Fibroblast of skin of left quadriceps (primary cell): ENCODE data around the gene EI24.
"Not testable (repeated sequence)": the region's sequence is repeated elsewhere in the genome, so short reads cannot be mapped to it uniquely, and the experiment has no call there.

ENCODE experiments used
- DNase-seq, 2 experiments: peaks; one replicate each; pipeline ENCODE4 v3.0.0-alpha.2; 2013; ENCODE audit warnings: low read depth in 2 of 2

The EI24 gene

GRCh38 chr11:125568970-125569914 lies at the start of gene EI24:
EI24 (plus strand) TSS chr11:125569477; CDS start chr11:125572528, 3,051 bp downstream.
- peak; percentile 82 to 83 for DNase-seq

GRCh38 chr11:125519860-125520834 lies 49.1 kb upstream of the EI24 start:
- no peak for DNase-seq

- DNase-seq: no peak
Observed at GRCh38 chr11:125525303-125525702, 44.0 kb upstream of the EI24 start.

- no peak for DNase-seq
Observed at GRCh38 chr11:125532668-125533067, 36.6 kb upstream of the EI24 start.

GRCh38 chr11:125535585-125535984 lies 33.7 kb upstream of the EI24 start:
- no peak for DNase-seq

- not testable (repeated sequence) for DNase-seq
Observed at GRCh38 chr11:125536834-125537233, 32.4 kb upstream of the EI24 start.

- DNase-seq: no peak
Observed at GRCh38 chr11:125542709-125543108, 26.6 kb upstream of the EI24 start.

GRCh38 chr11:125550780-125551179 lies 18.5 kb upstream of the EI24 start:
- no peak for DNase-seq

- DNase-seq: no peak
Observed at GRCh38 chr11:125551835-125552342, 17.4 kb upstream of the EI24 start.

GRCh38 chr11:125552927-125553326 lies 16.4 kb upstream of the EI24 start:
- no peak for DNase-seq

- DNase-seq: no peak
Observed at GRCh38 chr11:125553357-125553756, 15.9 kb upstream of the EI24 start.

GRCh38 chr11:125554038-125554437 lies 15.2 kb upstream of the EI24 start:
- no peak for DNase-seq

GRCh38 chr11:125559888-125560287 lies 9.4 kb upstream of the EI24 start:
- no peak for DNase-seq

- no peak for DNase-seq
Observed at GRCh38 chr11:125561924-125562323, 7.4 kb upstream of the EI24 start.

- DNase-seq: no peak
Observed at GRCh38 chr11:125562430-125562829, 6.8 kb upstream of the EI24 start.

- no peak for DNase-seq
Observed at GRCh38 chr11:125564357-125564756, 4.9 kb upstream of the EI24 start.

- DNase-seq: no peak
Observed at GRCh38 chr11:125566235-125566634, 3.0 kb upstream of the EI24 start.

GRCh38 chr11:125569915-125570621 lies 791 bp downstream of the EI24 start:
- DNase-seq: no peak

- DNase-seq: no peak
Observed at GRCh38 chr11:125570952-125571351, 1.7 kb downstream of the EI24 start.

GRCh38 chr11:125572916-125573315 lies 3.6 kb downstream of the EI24 start:
- no peak for DNase-seq

- not testable (repeated sequence) for DNase-seq
Observed at GRCh38 chr11:125577181-125577580, 7.9 kb downstream of the EI24 start.
